Caco-2 (cell line): ENCODE results near the gene DGKQ. TPM values are rescaled to one million over a fixed set of nuclear protein-coding genes. Genes with fewer than 3 reads are reported as not detected.

ENCODE experiments used
- BruUV-seq: library from RNA; stranded (reverse); fragments of 400-500 nt; replicated peaks from 2 replicates; lab custom pipeline; 2021; lab: Mats Ljungman, UMichigan
- CTCF ChIA-PET: fragments of 300-600 bp; sonication (Branson Sonifier 250); formaldehyde crosslinking; loops from one replicate; lab custom pipeline; 2022; ENCODE audit warnings: antibody characterized with exemption; lab: Charles Lee
- POLR2A ChIA-PET: fragments of 300-600 bp; sonication (Branson Sonifier 250); formaldehyde crosslinking; loops from one replicate; lab custom pipeline; 2022; ENCODE audit warnings: antibody characterized with exemption; lab: Charles Lee
- DNase-seq, 2 experiments: peaks; one replicate each; pipeline versions ENCODE4 v3.0.0 to v3.0.0-alpha.2; 2020 to 2022
- H3K27me3 ChIP-seq: replicated peaks from 2 replicates; pipeline ENCODE4 v1.6.0; 2011; ENCODE audit warnings: low read length; ENCODE audit not compliant: control insufficient read depth, insufficient read depth
- H3K36me3 ChIP-seq: 2 replicates; pipeline ENCODE4 v1.5.1; 2011; ENCODE audit warnings: low read length; ENCODE audit not compliant: control insufficient read depth, insufficient read depth
- H3K4me1 ChIP-seq: fragments of 250-450 bp; sonication (Bioruptor Pico); 2 replicates; pipeline ENCODE4 v1.5.1; 2020; ENCODE audit warnings: mild to moderate bottlenecking
- H3K4me3 ChIP-seq: 2 replicates; pipeline ENCODE4 v1.5.1; 2011; ENCODE audit warnings: low read depth, mild to moderate bottlenecking, control low read depth, low read length
- H3K9me3 ChIP-seq: fragments of 250-450 bp; sonication (Bioruptor Pico); 2 replicates; pipeline ENCODE4 v1.5.1; 2020; ENCODE audit warnings: mild to moderate bottlenecking, moderate library complexity
- H3K27ac Mint-ChIP-seq: one replicate; pipeline ENCODE4 v1.8.0; 2022; ENCODE audit warnings: mixed read lengths; ENCODE audit not compliant: unreplicated experiment
- H3K27me3 Mint-ChIP-seq: one replicate; pipeline ENCODE4 v1.8.0; 2022; ENCODE audit warnings: mixed read lengths; ENCODE audit not compliant: insufficient read depth, unreplicated experiment
- H3K36me3 Mint-ChIP-seq: one replicate; pipeline ENCODE4 v1.8.0; 2022; ENCODE audit warnings: mild to moderate bottlenecking, mixed read lengths; ENCODE audit not compliant: insufficient read depth, unreplicated experiment
- H3K4me1 Mint-ChIP-seq: one replicate; pipeline ENCODE4 v1.8.0; 2022; ENCODE audit warnings: low read depth, mixed read lengths; ENCODE audit not compliant: unreplicated experiment
- H3K4me3 Mint-ChIP-seq: one replicate; pipeline ENCODE4 v1.8.0; 2022; ENCODE audit warnings: mild to moderate bottlenecking, moderate library complexity, mixed read lengths; ENCODE audit not compliant: unreplicated experiment
- H3K9me3 Mint-ChIP-seq: one replicate; pipeline ENCODE4 v1.8.0; 2022; ENCODE audit warnings: mixed read lengths; ENCODE audit not compliant: unreplicated experiment
- intact Hi-C: fragments of 100-400 bp; cut with micrococcal nuclease; formaldehyde crosslinking; loops from one replicate; pipeline ENCODE4 v1.10.0; 2022; ENCODE audit not compliant: unreplicated experiment
- total RNA-seq: library from RNA; stranded (reverse); gene quantifications from 2 replicates; pipeline ENCODE4 v1.2.3, GENCODE V29; 2022
- TF ChIP-seq, protein P1 (sequence below), 2 experiments: fragments of 200-600 bp in 1 of 2; IDR thresholded peaks; 1 replicate in 1 of 2; 2 replicates in 1 of 2; pipeline versions ENCODE4 v1.5.1 to v1.8.0; 2011 to 2022; ENCODE audit warnings: antibody characterized with exemption in 1 of 2, control low read depth in 1 of 2, inconsistent platforms in 1 of 2, low read depth in 1 of 2, low read length in 1 of 2, mild to moderate bottlenecking in 1 of 2, moderate library complexity in 1 of 2; ENCODE audit not compliant: insufficient read depth in 1 of 2, severe bottlenecking in 1 of 2, unreplicated experiment in 1 of 2

DGKQ gene
- total RNA-seq, 1 experiment from 2014 or later: 14.1 TPM

DNA sequence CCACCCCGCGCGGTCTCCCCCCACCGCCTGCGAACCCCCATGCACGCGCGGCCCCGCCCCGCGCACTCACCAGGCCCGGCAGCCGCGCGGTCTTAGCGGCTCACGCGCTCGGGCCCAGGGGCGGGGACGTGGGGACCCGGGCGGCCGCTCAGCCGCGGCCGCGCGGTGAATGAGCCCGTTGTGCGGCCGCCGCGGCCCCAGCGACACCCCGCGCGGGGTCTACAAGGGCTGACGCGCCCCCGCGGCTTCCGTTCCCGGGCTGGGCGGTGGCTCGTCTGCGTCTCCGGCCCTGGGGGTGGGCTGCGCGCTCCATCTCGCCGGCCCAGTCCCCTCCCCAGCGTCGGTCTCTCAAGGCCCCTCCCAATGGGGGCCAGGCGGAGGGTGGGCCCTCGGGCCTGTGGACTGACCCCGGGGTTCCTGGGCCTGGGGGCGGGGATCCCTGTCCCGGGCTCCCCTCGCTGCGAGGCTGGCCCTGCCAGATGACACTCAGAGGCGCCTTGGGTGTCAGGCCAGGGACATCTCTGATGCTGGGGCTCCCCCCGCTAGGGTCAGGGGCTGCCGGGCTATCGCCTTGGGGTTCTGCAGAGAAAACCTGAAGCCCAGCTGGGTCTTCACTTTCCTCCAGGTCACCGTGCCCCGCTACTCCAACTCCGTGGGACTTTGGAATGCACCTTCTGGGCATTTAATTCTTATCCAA is 24.2 kb upstream of the DGKQ start:
- no peaks in the 10 kb centered on the region for H3K9me3 Mint-ChIP-seq
- H3K36me3 Mint-ChIP-seq: peaks cover 27% of the 10 kb centered on the region
- H3K4me1 Mint-ChIP-seq: no peaks in the 10 kb centered on the region
- Histone ChIP-seq H3K9me3 (no peaks in the 10 kb centered on the region), H3K36me3 (no peaks in the 10 kb centered on the region), H3K4me3 (peak overlapping the region; percentile 46), H3K4me1 (peaks cover 43% of the 10 kb centered on the region), H3K27me3 (no peaks in the 10 kb centered on the region)
- ChIA-PET POLR2A (no interaction called here), CTCF (no interaction called here)
- BruUV-seq: no TSS peak
- no peak for DNase-seq
- intact Hi-C loops: no loop called here
- peak overlapping the region; percentile 36 for H3K4me3 Mint-ChIP-seq
- no peak overlapping the region for H3K27ac Mint-ChIP-seq
- peaks cover 6% of the 10 kb centered on the region for H3K27me3 Mint-ChIP-seq
- TF ChIP-seq, protein P1, sequence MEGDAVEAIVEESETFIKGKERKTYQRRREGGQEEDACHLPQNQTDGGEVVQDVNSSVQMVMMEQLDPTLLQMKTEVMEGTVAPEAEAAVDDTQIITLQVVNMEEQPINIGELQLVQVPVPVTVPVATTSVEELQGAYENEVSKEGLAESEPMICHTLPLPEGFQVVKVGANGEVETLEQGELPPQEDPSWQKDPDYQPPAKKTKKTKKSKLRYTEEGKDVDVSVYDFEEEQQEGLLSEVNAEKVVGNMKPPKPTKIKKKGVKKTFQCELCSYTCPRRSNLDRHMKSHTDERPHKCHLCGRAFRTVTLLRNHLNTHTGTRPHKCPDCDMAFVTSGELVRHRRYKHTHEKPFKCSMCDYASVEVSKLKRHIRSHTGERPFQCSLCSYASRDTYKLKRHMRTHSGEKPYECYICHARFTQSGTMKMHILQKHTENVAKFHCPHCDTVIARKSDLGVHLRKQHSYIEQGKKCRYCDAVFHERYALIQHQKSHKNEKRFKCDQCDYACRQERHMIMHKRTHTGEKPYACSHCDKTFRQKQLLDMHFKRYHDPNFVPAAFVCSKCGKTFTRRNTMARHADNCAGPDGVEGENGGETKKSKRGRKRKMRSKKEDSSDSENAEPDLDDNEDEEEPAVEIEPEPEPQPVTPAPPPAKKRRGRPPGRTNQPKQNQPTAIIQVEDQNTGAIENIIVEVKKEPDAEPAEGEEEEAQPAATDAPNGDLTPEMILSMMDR (IDR thresholded peaks at IDR 0.05; ENCODE audit: insufficient read depth in 1 of 2, low read depth in 1 of 2, low read length in 1 of 2, severe bottlenecking in 1 of 2, unreplicated experiment in 1 of 2): no peak

DNA sequence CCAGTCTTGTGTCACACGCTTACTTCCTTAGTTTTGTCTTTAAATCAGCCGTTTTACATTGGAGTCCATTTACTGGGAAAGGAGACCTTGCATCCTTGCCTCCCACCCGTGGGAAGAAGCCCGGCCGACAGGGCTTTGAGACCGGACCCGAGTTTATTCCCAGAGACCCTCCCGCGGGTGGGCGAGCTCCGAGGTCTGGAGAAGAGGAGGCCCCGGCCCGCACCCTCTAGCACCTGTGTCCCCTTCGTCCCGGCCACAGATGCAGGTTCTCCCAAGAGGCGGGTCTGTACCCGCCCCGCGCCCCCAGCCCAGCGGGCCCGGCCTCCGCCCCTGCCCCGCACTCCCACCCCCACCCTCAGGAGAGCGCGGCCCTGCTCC is 23.6 kb upstream of the DGKQ start:
- BruUV-seq: no TSS peak
- no peaks in the 10 kb centered on the region for H3K9me3 Mint-ChIP-seq
- H3K4me1 Mint-ChIP-seq: no peaks in the 10 kb centered on the region
- H3K27me3 Mint-ChIP-seq: peaks cover 3% of the 10 kb centered on the region
- Histone ChIP-seq H3K4me3 (peak overlapping the region; percentile 46), H3K27me3 (no peaks in the 10 kb centered on the region), H3K4me1 (peaks cover 48% of the 10 kb centered on the region), H3K9me3 (no peaks in the 10 kb centered on the region), H3K36me3 (no peaks in the 10 kb centered on the region)
- POLR2A ChIA-PET: no interaction called here
- H3K27ac Mint-ChIP-seq: no peak overlapping the region
- no peak for DNase-seq
- CTCF ChIA-PET: no interaction called here
- intact Hi-C loops: no loop called here
- H3K4me3 Mint-ChIP-seq: peak overlapping the region; percentile 18
- peaks cover 31% of the 10 kb centered on the region for H3K36me3 Mint-ChIP-seq
- TF ChIP-seq, protein P1 (IDR thresholded peaks at IDR 0.05; ENCODE audit: insufficient read depth in 1 of 2, low read depth in 1 of 2, low read length in 1 of 2, severe bottlenecking in 1 of 2, unreplicated experiment in 1 of 2): no peak

DNA sequence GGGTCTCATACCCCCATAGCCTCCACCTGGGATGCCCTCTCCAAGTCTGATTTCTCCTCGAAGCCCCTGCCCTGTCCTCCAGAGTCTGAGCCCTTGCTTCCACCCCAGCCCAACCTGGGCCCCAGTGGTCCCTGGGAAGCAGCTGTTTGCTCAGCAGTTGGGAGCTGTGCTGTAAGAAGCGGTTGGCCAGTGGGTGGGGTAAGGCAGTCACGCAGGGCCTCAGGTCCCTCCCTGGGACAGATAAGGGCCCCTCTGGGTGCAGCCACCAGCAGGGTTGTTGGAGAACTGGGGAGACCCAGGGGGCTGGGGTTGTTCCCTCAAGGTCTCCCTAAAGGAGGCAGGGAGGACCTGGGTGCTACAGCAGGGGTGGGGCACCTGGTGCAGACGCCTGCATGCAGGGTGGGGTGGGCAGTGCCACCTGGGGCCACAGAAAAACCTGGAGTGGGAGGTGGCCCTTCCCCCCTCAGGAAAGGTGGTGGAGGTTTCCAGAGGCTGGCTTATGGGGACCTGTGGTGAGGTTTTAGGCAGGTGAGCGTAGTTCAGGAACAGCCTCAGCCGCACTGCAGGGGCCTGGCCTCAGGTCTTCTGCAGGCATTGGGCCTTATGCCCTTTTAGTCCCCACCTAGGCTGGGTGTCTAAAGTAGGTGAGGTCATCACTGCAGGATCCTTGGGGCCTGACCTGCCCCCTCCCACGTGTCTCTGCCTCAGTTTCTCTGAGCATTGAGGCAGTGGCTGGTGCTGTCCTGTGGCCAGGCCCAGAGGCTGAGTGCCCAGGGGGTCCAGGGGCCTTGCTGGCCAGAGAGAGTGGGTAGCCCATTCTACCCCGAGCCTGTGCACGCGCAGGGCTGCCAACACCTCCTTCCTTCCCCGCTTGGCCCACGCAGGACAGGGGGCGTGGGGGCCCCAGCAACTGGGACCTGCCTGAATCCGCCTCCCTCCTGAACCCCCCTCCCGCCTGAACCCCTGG is 22.9 kb upstream of the DGKQ start:
- ChIA-PET CTCF (no interaction called here), POLR2A (no interaction called here)
- BruUV-seq: no TSS peak
- Histone ChIP-seq H3K4me1 (peaks cover 54% of the 10 kb centered on the region), H3K27me3 (no peaks in the 10 kb centered on the region), H3K36me3 (no peaks in the 10 kb centered on the region; the same call in 1 of the 2 replicates), H3K4me3 (no peak overlapping the region), H3K9me3 (no peaks in the 10 kb centered on the region)
- Mint-ChIP-seq H3K36me3 (peaks cover 31% of the 10 kb centered on the region), H3K4me1 (no peaks in the 10 kb centered on the region), H3K27ac (peak overlapping the region; percentile 50), H3K4me3 (peak overlapping the region; percentile 25), H3K9me3 (no peaks in the 10 kb centered on the region), H3K27me3 (peaks cover 3% of the 10 kb centered on the region)
- TF ChIP-seq, protein P1 (IDR thresholded peaks at IDR 0.05; ENCODE audit: insufficient read depth in 1 of 2, low read depth in 1 of 2, low read length in 1 of 2, severe bottlenecking in 1 of 2, unreplicated experiment in 1 of 2): no peak
- DNase-seq: peak in 1 of 2 experiments; percentile 60
- intact Hi-C loops: no loop called here
